ENCODE data around the gene HNRNPUL2.
"Not testable (repeated sequence)": the region's sequence is repeated elsewhere in the genome, so short reads cannot be mapped to it uniquely, and the experiment has no call there.

HNRNPUL2 gene

GRCh38 chr11:62726156-62726914 is 922 bp downstream of the HNRNPUL2 start:
- DNase-seq, result no peak

DNA sequence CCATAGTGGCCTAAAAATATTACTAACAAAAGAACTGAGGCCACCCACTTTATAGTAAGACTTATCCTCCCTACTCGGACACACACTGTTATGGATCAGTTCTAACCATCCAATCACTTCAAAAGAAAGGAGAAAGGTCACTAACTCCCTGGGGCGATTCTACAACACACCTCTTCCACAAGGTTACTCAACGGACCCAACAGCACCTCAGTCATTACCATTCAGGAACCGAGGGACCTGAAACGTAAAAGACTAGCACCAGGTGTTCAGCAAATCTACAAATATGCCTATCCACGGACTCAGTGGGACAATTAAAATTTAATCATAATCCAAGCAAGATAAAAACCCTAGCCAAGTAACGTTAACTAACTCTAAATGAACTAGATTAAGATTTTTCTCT is 1.6 kb downstream of the HNRNPUL2 start:
- DNase-seq, result no peak

DNA sequence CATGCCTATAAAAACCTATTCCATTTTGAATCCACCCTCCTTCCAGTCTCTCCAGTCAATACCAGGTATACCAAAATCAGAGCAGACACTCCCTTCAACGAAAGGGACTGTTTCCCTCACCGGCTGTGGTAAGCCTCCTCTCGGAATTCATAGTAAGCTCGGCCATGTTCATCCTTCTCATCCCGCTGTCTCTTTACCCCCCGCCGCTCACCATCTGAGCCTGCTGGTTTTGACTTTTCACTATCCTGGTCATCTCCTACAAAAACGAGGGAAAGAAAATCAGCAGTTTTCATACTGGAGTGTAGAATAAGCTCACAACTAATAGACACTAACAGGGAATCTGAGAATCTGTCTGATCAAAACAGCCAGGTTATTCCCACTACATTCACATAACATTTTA is 3.1 kb downstream of the HNRNPUL2 start:
- no peak for DNase-seq

- no peak for DNase-seq
These were observed 5.3 kb downstream of the HNRNPUL2 start for GRCh38 chr11:62721994-62722393.

DNA sequence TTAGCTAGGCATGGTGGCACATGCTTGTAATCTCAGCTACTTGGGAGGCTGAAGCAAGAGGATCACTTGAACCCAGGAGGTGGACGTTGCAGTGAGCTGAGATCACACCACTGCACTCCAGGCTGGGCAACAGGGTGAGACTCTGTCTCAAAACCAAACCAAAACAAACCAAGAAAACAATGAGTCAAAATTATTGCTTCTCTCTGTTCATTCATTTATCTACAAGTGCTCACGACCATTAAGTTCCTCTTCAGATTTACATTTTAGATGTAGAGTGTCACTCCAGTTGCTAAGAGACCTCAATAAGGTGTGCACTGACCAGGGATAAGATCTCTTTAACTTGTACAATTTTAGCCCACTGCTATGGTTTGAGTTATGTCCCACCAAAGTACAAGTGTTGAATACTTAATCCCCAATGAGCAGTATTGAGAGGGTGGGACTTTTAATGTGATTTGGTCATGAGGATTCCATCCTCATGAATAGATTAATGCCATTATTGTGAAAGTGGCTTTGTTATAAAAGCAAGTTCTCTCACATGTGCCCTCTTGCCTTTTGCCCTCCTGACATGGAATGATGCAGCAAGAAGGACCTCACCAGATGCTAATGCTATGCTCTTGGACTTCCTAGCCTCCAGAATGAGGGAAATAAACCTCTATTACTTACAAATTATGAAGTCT is 7.8 kb downstream of the HNRNPUL2 start:
- DNase-seq, result no peak

DNA sequence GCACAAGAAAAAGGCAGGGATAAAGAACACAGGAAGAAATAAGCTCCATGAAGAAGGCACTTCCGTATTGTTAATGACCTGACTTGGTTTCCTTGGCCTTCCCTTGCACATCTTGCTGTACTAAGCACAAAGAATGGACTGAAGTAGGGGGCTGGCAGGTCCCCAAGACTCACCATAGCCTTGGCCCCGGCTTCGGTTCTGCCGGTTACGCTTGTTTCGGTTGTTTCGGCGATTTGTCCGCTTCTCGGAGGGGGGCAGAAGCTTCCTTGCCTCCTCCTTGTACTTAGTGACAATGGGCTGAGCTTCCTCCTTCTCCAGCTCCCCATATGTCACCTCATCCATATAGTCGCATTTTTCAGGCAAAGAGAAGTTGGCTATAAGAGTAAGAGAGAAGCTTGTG is 10.4 kb downstream of the HNRNPUL2 start:
- DNase-seq, result no peak

DNA sequence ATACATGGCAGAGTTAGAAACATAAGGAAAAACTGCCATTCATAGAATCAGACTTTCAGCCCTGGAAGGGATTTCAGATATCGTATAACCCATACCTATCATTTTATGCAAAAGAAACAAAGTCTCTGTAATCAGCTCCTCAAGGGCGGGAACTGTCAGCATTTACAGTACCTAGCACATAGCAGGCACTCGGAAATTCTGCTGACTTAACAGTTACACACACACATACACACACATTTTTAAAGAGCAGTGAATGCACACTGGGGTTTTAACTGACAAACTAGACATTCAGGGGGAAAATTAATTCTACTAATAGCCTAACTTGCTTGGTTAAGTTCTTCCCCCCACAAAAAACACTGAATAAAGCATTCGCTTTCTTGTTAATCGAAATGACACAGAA is 11.1 kb downstream of the HNRNPUL2 start:
- DNase-seq, result no peak

- DNase-seq, result no peak
These were observed 11.8 kb downstream of the HNRNPUL2 start for GRCh38 chr11:62715150-62716130.

- DNase-seq, result no peak
These were observed 13.9 kb downstream of the HNRNPUL2 start for GRCh38 chr11:62713343-62713742.

DNA sequence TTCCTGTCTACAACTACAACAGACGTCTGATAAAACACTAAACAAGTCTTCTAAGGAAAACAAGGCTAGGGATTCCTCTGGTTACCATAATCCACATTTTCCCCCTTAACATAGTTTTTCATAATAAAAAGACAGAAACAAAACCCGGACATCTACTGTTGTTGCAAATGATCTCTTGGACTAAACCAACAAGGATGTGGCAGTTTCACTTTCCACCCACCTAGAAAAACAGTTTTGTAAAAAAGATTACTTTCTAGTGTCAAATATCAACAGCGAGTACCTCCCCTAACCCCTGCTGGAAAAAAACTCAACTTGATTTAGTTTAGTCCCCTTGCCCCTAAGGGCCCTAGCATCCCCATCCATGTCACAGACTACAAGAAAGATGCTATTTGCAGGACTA is 14.4 kb downstream of the HNRNPUL2 start:
- DNase-seq, result no peak

- DNase-seq, result no peak
These were observed 14.9 kb downstream of the HNRNPUL2 start for GRCh38 chr11:62712276-62712812.

DNA sequence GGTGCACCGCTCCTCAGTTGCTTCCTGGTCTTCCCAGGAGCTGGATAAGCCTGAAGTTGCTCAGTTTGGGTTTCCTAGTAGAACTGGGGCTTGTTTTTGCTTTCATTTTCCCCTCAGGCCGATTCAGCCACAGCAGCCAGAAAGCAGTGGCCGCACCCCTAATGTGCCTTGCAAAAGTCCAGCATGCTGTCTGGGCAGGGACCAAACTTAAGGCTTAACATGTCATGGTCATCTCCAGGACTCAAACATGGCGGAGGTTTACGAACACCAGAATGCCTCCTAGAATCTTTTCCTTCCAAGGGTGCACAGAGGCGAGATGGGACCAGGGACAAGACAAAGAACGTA is 17.3 kb downstream of the HNRNPUL2 start:
- no peak for DNase-seq

DNA sequence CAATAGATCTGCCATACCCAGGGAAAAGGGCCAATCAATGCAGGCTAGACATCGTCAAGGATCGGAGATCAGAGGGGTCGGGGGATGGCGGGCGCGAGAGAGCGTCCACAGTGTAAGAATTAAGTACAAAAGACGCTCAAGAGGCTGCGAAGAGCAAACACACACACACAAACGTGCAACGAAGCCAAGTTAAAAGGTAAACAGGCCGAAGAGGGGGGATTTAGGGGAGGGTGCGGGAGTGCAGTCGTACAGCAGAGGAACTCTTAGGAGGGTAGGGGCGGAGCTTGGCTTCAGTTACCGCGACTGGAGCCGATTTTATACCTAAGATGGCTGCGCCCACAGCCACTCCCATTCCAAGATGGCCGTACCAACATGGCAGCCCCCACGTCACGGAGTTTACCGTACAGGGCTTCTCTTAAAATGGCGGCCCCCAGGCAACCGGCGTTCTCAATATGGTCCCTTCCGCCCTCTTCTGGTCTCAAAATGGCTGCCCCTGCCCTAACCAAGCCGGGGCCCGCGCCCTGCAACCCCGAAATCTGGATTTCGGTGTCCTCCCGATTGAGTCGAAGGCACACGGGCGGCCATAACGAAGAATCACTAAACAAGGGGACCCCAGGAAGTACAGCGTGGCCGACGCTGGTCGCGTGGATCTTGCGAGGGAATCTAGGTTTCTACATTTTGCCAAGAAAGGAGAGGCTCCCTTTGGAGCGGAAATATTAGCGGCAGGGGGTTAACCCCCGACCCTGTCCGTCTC is 17.8 kb downstream of the HNRNPUL2 start:
- peak; percentile 97 for DNase-seq

DNA sequence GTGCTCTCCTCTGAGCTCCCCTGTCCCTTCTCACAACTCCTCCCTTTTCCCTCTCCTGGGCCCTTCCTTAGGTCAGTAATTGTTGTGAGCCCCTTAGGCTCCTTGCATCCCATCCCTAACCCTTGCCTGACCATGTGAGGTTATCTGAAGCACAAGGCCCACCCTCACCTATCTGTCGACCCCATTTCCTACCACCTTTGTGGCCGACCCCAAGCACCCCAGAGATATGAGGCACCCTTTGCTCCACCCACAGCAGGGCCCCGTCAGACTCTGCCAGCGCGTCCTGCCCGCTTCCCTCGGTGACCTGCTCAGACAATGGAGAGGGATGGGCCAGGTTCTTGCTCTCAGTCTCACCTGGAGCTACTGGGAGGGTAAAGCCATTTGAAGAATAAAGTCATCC is 18.5 kb downstream of the HNRNPUL2 start:
- peak; percentile 52 for DNase-seq

- no peak for DNase-seq
These were observed 18.9 kb downstream of the HNRNPUL2 start for GRCh38 chr11:62708392-62708791.

DNA sequence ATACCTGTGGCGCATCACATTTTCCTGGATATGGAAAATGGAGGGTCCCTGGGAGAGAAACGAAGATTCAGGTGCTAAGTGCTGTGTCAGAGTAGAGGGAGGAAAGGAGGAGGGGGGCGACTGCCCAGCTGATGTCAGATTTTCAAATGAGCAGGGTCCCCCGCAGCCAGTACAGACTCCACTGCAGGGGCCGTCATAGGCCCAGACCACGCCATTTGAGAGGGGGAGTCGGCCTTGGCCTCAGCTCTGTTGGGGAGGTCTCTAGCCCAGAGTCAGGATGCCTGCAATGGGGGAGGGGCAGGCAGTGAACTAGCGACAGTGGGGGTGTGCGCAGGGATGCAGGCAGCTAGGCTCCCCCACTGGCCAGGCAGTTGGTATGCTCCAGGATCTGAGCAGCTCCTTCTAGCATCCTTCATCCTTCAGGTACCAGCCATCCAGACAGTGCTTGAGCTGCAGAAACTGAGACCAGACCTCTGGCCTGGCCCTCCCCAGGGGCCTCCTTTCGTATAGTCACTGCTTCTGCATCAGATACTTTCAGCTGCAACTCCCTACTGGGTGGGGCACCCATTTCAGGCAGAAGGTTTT is 19.9 kb downstream of the HNRNPUL2 start, which contains the start of the genes BSCL2 and GNG3:
Gene BSCL2 (minus strand): TSS at position 148 of the 585 bp plus-strand sequence. CDS start 229 bp downstream, outside the sequence.
Gene GNG3 (plus strand): TSS at position 400 of the 585 bp plus-strand sequence. CDS start 620 bp downstream, outside the sequence.
- DNase-seq, result no peak

GRCh38 chr11:62706850-62707247 is 20.4 kb downstream of the HNRNPUL2 start:
- DNase-seq, result no peak

- DNase-seq, result peak; percentile 89
These were observed 21.1 kb downstream of the HNRNPUL2 start for GRCh38 chr11:62705880-62706849.

GRCh38 chr11:62705413-62705812 is 21.8 kb downstream of the HNRNPUL2 start:
- no peak for DNase-seq

GRCh38 chr11:62703921-62704320 is 23.3 kb downstream of the HNRNPUL2 start:
- DNase-seq, result not testable (repeated sequence)
